OCI-LY1 (cell line): ENCODE results near the gene EVI2B.

Experiments
- H2AFZ ChIP-seq: fragments of 200-600 bp; sonication (generic), shearing (Covaris generic); 2 replicates; pipeline ENCODE4 v1.6.0; 2014; ENCODE audit warnings: antibody characterized with exemption, mild to moderate bottlenecking, low read length
- H3F3A ChIP-seq: fragments of 200-600 bp; sonication (generic), shearing (Covaris generic); 2 replicates; pipeline ENCODE4 v1.6.0; 2014; ENCODE audit warnings: mild to moderate bottlenecking, antibody characterized with exemption, low read length, moderate library complexity; ENCODE audit not compliant: insufficient read depth
- H3K27ac ChIP-seq: fragments of 200-600 bp; sonication (generic); 2 replicates; pipeline ENCODE4 v1.5.1; 2014; ENCODE audit warnings: low read length, mixed run types, mild to moderate bottlenecking, low read depth; ENCODE audit not compliant: poor library complexity, severe bottlenecking
- H3K27me3 ChIP-seq: fragments of 200-600 bp; sonication (generic); 2 replicates; pipeline ENCODE4 v1.6.0; 2014; ENCODE audit warnings: antibody characterized with exemption, mild to moderate bottlenecking, low read length, moderate library complexity; ENCODE audit not compliant: insufficient read depth
- H3K36me3 ChIP-seq: fragments of 200-600 bp; sonication (generic); 2 replicates; pipeline ENCODE4 v1.6.1; 2014; ENCODE audit warnings: mild to moderate bottlenecking, antibody characterized with exemption, low read length, moderate library complexity, mixed read lengths; ENCODE audit not compliant: insufficient read depth
- H3K4me1 ChIP-seq: fragments of 200-600 bp; sonication (generic); 2 replicates; pipeline ENCODE4 v1.5.1; 2014; ENCODE audit warnings: mild to moderate bottlenecking, low read length, moderate library complexity; ENCODE audit not compliant: insufficient read depth, severe bottlenecking
- H3K4me2 ChIP-seq: fragments of 200-600 bp; sonication (generic), shearing (Covaris generic); 2 replicates; pipeline ENCODE4 v1.6.1; 2014; ENCODE audit warnings: low read length
- H3K4me3 ChIP-seq: fragments of 200-600 bp; sonication (generic); 2 replicates; pipeline ENCODE4 v1.5.1; 2014; ENCODE audit warnings: low read length, low read depth, mild to moderate bottlenecking, mixed read lengths; ENCODE audit not compliant: poor library complexity, severe bottlenecking
- H3K79me2 ChIP-seq: fragments of 200-600 bp; shearing (Covaris generic); 2 replicates; pipeline ENCODE4 v1.6.1; 2016; ENCODE audit warnings: mixed run types, low read length, mixed read lengths; ENCODE audit not compliant: insufficient read depth
- H3K9ac ChIP-seq: fragments of 200-600 bp; sonication (generic), shearing (Covaris generic); 2 replicates; pipeline ENCODE4 v1.6.1; 2014; ENCODE audit warnings: mild to moderate bottlenecking, low read length, mixed read lengths
- H3K9me2 ChIP-seq: fragments of 200-600 bp; sonication (generic), shearing (Covaris generic); 2 replicates; pipeline ENCODE4 v1.6.1; 2014; ENCODE audit warnings: low read depth, mild to moderate bottlenecking, low read length, mixed read lengths
- H3K9me3 ChIP-seq: fragments of 200-600 bp; shearing (Covaris generic); 2 replicates; pipeline ENCODE4 v1.6.1; 2014; ENCODE audit warnings: low read length, mixed read lengths
- H4K20me1 ChIP-seq: fragments of 200-600 bp; sonication (generic), shearing (Covaris generic); 2 replicates; pipeline ENCODE4 v1.6.0; 2016; ENCODE audit warnings: mild to moderate bottlenecking, low read length; ENCODE audit not compliant: insufficient read depth
- EZH2 ChIP-seq: fragments of 200-600 bp; sonication (generic), shearing (Covaris generic); IDR thresholded peaks from 2 replicates; pipeline ENCODE4 v1.8.0; 2017; ENCODE audit warnings: borderline replicate concordance, mixed run types, mild to moderate bottlenecking, antibody characterized with exemption, low read length, moderate library complexity, mixed read lengths
- TF ChIP-seq, protein P1 (sequence below): fragments of 200-600 bp; sonication (generic), shearing (Covaris generic); IDR thresholded peaks from 2 replicates; pipeline ENCODE4 v1.5.1; 2017; ENCODE audit warnings: mild to moderate bottlenecking, antibody characterized with exemption, low read length, moderate library complexity, mixed read lengths

The EVI2B gene

DNA sequence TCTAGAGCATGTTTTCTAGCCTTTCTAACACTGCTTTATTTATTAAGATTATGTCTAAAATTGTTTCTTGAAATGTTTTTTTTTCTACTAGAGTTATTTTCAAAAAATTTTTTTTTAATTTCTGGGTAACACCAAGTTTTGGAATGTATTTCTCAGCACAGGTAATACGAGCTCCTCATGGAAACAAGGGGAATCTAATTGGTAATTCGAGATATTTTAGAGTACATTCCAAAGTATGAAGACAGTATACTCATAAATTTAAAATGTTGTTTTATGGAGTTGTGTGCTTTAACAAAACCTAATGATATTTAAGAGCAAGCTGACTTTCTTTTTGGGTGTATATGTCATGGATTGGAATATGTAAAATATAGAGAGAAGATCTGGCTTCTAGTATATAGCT, 59.2 kb downstream of the EVI2B start:
- no peaks in the 10 kb centered on the region for H3K9me2 ChIP-seq

More for the DNA sequence above, 59.2 kb downstream of the EVI2B start:
- H3K9me3 ChIP-seq, result no peaks in the 10 kb centered on the region
- H3K27ac ChIP-seq, result no peak overlapping the region
- H3K4me1 ChIP-seq, result peaks cover 11% of the 10 kb centered on the region
- no peak overlapping the region for H3K4me2 ChIP-seq
- no peaks in the 10 kb centered on the region for H3K27me3 ChIP-seq
- no peak overlapping the region for H3K4me3 ChIP-seq
- no peaks in the 10 kb centered on the region for H3F3A ChIP-seq
- H4K20me1 ChIP-seq, result no peaks in the 10 kb centered on the region
- no peaks in the 10 kb centered on the region for H3K79me2 ChIP-seq
- H3K36me3 ChIP-seq, result peaks cover 5% of the 10 kb centered on the region; the same call in 1 of the 2 replicates
- TF ChIP-seq, protein P1, sequence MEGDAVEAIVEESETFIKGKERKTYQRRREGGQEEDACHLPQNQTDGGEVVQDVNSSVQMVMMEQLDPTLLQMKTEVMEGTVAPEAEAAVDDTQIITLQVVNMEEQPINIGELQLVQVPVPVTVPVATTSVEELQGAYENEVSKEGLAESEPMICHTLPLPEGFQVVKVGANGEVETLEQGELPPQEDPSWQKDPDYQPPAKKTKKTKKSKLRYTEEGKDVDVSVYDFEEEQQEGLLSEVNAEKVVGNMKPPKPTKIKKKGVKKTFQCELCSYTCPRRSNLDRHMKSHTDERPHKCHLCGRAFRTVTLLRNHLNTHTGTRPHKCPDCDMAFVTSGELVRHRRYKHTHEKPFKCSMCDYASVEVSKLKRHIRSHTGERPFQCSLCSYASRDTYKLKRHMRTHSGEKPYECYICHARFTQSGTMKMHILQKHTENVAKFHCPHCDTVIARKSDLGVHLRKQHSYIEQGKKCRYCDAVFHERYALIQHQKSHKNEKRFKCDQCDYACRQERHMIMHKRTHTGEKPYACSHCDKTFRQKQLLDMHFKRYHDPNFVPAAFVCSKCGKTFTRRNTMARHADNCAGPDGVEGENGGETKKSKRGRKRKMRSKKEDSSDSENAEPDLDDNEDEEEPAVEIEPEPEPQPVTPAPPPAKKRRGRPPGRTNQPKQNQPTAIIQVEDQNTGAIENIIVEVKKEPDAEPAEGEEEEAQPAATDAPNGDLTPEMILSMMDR, result no peak
- TF ChIP-seq EZH2, result no peak
- no peak overlapping the region for H2AFZ ChIP-seq
- H3K9ac ChIP-seq, result no peak overlapping the region
